ENCODE measurements around the gene ZNF235.
A peak's percentile ranks its signal among the peaks of the same experiment; 100 is the strongest.
"Not testable (repeated sequence)": the region's sequence is repeated elsewhere in the genome, so short reads cannot be mapped to it uniquely, and the experiment has no call there.

The ZNF235 gene

DNA sequence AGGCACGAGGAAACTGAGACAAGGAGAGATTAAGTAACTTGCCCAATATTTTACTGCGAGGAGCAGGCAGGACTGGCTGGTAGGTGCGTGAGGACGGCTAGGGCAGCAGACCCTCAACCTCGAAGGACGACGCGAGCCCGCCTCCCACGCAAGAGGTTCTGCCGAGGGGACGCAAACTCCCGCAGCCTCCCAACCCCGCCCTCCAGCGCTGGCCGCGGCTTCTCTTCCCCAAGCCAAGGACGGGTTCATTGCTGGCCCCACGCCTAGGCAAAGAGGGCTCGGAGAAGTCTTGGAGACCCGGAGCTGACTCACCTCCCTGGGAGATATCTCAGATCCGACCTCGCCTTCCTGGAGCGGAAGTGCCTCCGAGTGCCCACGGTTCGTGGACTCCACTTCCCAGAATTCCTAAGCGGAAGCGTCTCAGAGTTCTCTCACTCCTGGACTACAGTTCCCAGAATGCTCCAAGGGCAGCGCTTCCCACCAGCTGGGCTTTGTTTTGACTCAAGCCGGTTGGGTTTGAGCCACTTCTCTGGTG is at the start of gene ZNF235:
Gene ZNF235 (minus strand): TSS at position 367 of the 535 bp plus-strand sequence. CDS start 1,621 bp downstream, outside the sequence.
- peak; percentile 99 for DNase-seq

GRCh38 chr19:44346556-44346955 is 41.7 kb upstream of the ZNF235 start:
- no peak for DNase-seq

GRCh38 chr19:44345959-44346358 is 41.1 kb upstream of the ZNF235 start:
- DNase-seq: no peak

DNA sequence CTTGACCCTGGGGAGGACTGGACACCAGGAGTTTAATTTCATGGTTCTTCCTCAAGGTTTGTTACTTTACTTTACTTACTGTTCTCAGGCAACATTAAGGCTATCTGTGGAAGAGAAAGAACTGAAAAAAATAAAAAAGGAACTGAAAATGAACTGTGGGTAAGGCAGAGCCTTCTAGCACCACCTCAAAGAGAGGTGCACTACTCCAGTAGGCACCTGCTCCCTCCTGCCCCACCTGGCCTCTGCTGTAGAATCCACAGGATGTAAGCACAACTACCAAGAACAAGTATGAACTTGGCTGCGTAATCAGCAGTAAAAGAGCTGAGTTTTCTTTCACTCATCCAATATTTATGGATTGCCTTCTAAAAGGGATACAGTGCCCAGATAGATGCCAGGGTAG is 39.4 kb upstream of the ZNF235 start:
- no peak for DNase-seq

GRCh38 chr19:44341794-44342193 is 37.0 kb upstream of the ZNF235 start:
- DNase-seq: no peak

DNA sequence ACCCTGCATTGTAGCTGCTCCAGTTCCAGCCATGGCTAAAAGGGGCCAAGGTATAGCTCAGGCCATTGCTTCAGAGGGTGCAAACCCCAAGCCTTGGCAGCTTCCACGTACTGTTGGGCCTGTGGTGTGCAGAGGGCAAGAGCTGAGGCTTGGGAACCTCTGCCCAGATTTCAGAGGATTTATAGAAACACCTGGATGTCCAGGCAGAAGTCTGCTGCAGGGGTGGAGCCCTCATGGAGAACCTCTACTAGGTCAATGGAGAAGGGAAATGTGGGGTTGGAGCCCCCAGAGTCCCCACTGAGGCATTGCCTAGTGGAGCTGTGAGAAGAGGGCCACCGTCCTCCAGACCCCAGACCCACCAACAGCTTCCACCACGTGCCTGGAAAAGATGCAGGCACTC is 29.8 kb upstream of the ZNF235 start:
- DNase-seq: not testable (repeated sequence)

DNA sequence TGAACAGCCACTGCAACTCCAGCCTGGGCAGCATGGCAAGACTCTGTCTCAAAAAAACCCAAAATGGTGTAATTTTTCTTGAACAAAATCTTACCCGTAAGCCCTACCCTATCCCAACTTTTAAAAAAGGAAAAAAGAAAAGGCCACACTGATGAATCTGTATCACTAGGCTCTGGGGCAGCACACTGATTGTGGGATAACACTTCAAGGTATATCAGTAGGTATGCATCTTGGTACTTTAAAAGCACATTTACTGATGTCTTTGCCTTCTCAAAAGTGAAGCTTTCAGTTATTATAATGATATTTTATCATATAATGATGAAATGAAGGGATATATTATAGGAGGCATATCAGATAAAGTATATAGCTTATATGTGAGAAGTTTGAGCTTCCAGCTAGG is 27.3 kb upstream of the ZNF235 start:
- no peak for DNase-seq

- no peak for DNase-seq
Observed at GRCh38 chr19:44315883-44316282, 11.1 kb upstream of the ZNF235 start.

DNA sequence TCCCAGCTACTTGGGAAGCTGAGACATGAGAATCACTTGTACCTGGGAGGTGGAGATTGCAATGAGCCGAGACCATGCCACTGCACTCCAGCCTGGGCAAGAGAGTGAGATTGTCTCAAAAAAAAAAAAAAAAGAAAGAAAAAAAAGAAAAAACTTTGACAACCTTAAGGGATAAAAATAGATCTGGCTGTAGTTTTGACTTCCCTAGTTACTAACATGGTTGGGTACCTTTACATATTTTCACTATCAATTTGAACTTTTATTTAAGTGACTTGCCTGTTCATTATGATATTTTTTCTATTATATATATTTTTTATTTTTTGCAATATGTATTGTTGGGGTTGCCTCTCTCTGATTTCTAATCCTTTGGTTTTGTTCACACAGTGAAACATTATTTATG is 8.4 kb upstream of the ZNF235 start:
- DNase-seq: no peak

DNA sequence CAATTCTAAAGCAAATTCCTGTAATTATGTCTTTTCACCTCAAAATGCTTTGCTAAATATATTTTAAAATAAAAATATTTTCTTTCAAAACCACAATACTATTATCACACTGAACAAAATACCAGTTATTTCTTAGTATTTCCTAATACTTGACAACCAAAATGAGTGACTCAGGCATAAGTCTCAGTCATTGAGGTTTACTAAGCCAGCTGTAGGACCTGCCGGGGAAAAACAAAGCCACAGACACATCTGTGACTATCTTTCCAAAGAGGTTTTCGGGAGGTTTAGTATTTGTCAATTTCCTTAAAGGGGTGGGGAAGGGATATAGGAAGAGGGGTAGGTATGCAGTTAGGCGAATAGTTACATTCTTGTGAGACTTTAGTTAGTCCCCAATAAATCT is 3.2 kb upstream of the ZNF235 start:
- peak; percentile 16 for DNase-seq

GRCh38 chr19:44306283-44306682 is 1.5 kb upstream of the ZNF235 start:
- no peak for DNase-seq

DNA sequence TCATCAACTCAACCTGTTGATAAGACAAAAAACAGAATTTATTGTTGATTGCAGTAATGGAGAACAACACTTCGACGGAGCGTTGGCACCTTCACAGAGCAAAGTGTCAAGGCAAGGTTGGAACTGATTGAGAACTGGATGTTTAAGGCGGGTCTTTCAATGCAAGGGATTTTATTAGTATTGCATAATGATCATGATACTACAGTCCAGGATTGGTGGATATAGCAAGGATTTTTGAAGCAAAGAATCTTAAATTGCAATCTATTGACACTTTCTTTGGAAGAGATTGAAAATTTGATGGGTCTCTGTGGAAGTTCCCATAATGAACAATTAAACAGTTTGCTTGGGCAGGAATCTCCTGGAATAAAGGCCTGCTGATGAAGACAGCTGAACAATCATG is 632 bp upstream of the ZNF235 start:
- no peak for DNase-seq

DNA sequence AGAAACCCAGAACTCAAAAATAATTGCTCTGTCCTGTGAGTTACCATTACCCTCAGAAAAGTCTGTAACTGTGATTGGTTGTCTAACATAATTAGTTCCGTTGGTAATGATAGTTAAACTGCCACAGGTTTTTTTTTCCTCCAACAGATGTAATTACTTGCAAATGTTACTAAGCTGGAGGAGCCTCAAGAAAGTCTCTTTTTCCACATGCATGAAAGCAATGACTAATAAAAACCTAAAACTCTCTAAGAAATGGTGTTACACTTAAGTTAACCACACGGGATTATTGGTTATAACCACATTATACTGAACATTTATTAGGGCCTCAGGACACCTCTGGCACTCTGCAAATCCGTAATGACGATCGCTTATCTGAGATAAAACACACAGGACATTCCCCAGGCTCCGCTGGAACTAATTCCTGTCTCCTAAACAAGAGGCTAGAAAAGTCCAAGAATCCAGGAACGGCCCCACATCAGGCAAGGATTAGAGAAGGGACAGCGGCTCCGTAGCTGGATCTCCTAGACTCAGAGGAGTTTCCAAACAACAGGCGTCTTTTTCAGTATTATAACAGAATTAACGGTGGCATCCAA is 753 bp downstream of the ZNF235 start:
- peak; percentile 54 for DNase-seq

DNA sequence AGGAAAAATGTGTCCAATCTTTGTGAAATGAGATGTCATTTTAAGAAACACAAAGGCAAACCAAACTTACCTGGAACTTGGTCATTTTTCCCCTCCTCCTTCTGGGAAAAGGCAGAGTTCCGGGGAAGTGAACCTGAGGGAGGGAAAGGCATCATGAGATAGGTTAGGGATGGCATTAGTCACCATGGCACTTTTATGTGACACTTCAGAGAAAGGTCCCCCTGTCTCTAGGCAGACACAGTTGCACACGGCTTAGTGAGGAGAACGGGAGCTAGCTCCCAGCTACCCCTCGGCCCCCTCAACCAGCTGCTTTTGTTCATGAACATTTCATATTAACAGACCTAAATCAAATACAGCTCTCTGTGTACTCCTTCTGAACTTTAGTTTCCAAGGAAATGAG is 1.5 kb downstream of the ZNF235 start:
- DNase-seq: peak; percentile 3

GRCh38 chr19:44284968-44285367 is 19.9 kb downstream of the ZNF235 start:
- DNase-seq: no peak

GRCh38 chr19:44282846-44283245 is 22.0 kb downstream of the ZNF235 start:
- DNase-seq: peak; percentile 39

GRCh38 chr19:44280916-44281315 is 23.9 kb downstream of the ZNF235 start:
- DNase-seq: no peak

DNA sequence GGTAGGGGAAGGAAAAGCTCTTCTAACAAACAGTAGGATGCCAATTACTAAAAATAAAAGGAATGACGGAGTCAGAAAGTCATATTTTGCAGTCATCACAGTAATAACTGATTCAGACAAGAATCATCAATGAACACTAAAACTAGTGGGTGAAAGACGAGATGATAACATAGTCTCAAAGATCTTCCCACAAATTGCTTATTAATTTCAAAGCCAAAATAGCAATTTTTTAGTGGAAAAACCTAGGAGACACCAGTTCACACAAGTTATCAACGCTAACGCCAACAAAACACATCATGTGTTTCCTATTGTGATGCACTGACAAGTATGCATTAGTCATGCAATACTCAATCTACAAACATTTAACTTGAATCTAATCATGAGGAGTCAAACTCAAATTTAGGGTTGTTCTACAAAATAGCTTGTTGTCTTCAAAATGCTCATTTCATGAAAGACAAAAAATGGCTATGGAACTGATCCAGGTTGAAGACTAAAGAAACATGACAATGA is 26.6 kb downstream of the ZNF235 start:
- peak; percentile 47 for DNase-seq

GRCh38 chr19:44277331-44277730 is 27.5 kb downstream of the ZNF235 start:
- no peak for DNase-seq

- DNase-seq: peak; percentile 10
Observed at GRCh38 chr19:44260695-44261446, 44.0 kb downstream of the ZNF235 start.

GRCh38 chr19:44260343-44260681 is 44.5 kb downstream of the ZNF235 start:
- DNase-seq: peak; percentile 1

DNA sequence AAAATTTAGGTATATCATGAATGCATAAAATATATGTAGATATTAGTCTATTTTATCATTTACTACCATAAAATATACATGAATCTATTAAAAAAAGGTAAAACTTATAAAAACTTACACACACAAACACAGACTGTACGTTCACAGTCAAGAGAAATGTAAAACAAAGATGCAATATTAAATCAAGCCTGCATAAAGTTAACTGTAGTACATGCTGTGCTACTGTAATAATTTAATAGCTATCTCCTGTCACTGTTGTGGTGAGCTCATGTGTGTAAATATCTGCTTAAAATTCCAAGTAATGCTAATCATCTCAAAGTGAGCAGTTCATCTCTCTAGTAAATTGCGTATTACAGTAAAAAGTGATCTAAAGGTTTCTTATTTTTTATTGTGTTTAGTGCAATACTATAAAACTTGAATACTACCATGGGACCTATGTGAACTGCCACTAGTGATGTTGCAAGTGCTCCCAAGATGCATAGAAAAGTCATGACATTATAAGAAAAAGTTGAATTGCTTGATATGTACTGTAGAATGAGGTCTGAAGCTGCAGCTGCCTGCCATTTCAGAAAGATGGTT is 45.9 kb downstream of the ZNF235 start:
- no peak for DNase-seq

- no peak for DNase-seq
Observed at GRCh38 chr19:44258136-44258535, 46.7 kb downstream of the ZNF235 start.

All from EL (cell line).